Uterus (tissue), 4 donors: Measurements from ENCODE around the gene HSPA8. TPM values are rescaled to one million over a fixed set of nuclear protein-coding genes. Genes with fewer than 3 reads are reported as not detected.

Experiments used
- DNase-seq, 2 donors: peaks; one replicate each; pipeline ENCODE4 v3.0.0-alpha.2; 2019 to 2020
- H3K27ac ChIP-seq, 2 donors: fragments of 200-600 bp; sonication (generic); 1 replicate in 1 of 2; 2 replicates in 1 of 2; pipeline ENCODE4 v1.5.1; 2016 to 2018
- H3K27me3 ChIP-seq, 2 donors: fragments of 200-600 bp; sonication (generic); one replicate each; pipeline ENCODE4 v1.5.1; 2018 to 2019; ENCODE audit warnings: control low read depth in 1 of 2
- H3K36me3 ChIP-seq, 2 donors: fragments of 200-600 bp; sonication (generic); one replicate each; pipeline ENCODE4 v1.5.1; 2019; ENCODE audit warnings: control low read depth in 1 of 2
- H3K4me1 ChIP-seq, 2 donors: fragments of 200-600 bp; sonication (generic); one replicate each; pipeline ENCODE4 v1.5.1; 2018 to 2019; ENCODE audit warnings: control low read depth in 1 of 2
- H3K4me3 ChIP-seq, 2 donors: fragments of 200-600 bp; sonication (generic); 1 replicate in 1 of 2; 2 replicates in 1 of 2; pipeline ENCODE4 v1.5.1; 2018 to 2019; ENCODE audit warnings: mild to moderate bottlenecking in 1 of 2
- H3K9me3 ChIP-seq, 2 donors: fragments of 200-600 bp; sonication (generic); one replicate each; pipeline ENCODE4 v1.5.1; 2019; ENCODE audit warnings: control low read depth in 1 of 2
- CTCF ChIP-seq, 4 experiments: fragments of 200-600 bp in 2 of 4; fragments of 450-650 bp in 2 of 4; sonication (generic) in 2 of 4; IDR thresholded peaks; one replicate each; pipeline ENCODE4 v1.5.1; 2016 to 2019; ENCODE audit warnings: antibody characterized with exemption in 4 of 4, mild to moderate bottlenecking in 2 of 4, moderate library complexity in 1 of 4
- POLR2A ChIP-seq, 2 donors: fragments of 450-650 bp; IDR thresholded peaks; one replicate each; pipeline ENCODE4 v1.6.1; 2016; ENCODE audit warnings: antibody characterized with exemption in 2 of 2, mild to moderate bottlenecking in 1 of 2, moderate library complexity in 1 of 2
- intact Hi-C: fragments of 100-400 bp; cut with DNase I; formaldehyde crosslinking; loops from one replicate; pipeline ENCODE4 v1.15.1; 2023; ENCODE audit warnings: low total_unique reads
- total RNA-seq, 4 donors: library from RNA; depleted of rRNA in 3 of 4; stranded (reverse); fragments of >200 nt in 3 of 4; gene quantifications; one replicate each; pipeline versions ENCODE4 v1.1.0 to v1.2.4, GENCODE V29; 2014 to 2023
- donor health status: DM: yes; HTN: yes; CAD: no.

Gene HSPA8
- total RNA-seq, 4 donors from 2014 or later: 360 to 1,864 (median 476) TPM

- intact Hi-C loops: no loop called here
- H3K27me3 ChIP-seq: no peaks in the 10 kb centered on the region
- H3K4me3 ChIP-seq: no peak overlapping the region
- no peaks in the 10 kb centered on the region for H3K9me3 ChIP-seq
- no peaks in the 10 kb centered on the region for H3K36me3 ChIP-seq
- peaks cover 11 to 13% of the 10 kb centered on the region in 2 donors for H3K4me1 ChIP-seq
- DNase-seq: no peak
- TF ChIP-seq CTCF (IDR thresholded peaks at IDR 0.05) (no peak), POLR2A (IDR thresholded peaks at IDR 0.05) (no peak)
- peak overlapping the region in 1 of 2 donors; percentile 4 for H3K27ac ChIP-seq
Measured at GRCh38 chr11:123056835-123057491, 5.0 kb downstream of the HSPA8 start.

GRCh38 chr11:123055191-123055901 lies 6.6 kb downstream of the HSPA8 start:
- Histone ChIP-seq H3K36me3 (no peaks in the 10 kb centered on the region), H3K9me3 (no peaks in the 10 kb centered on the region), H3K4me3 (no peak overlapping the region), H3K4me1 (peaks cover 9 to 11% of the 10 kb centered on the region in 2 donors), H3K27me3 (no peaks in the 10 kb centered on the region), H3K27ac (no peak overlapping the region)
- no peak for TF ChIP-seq POLR2A (IDR thresholded peaks at IDR 0.05)
- no peak for TF ChIP-seq CTCF (IDR thresholded peaks at IDR 0.05)
- no peak for DNase-seq
- intact Hi-C loops: no loop called here

- Histone ChIP-seq H3K4me1 (peaks cover 7 to 9% of the 10 kb centered on the region in 2 donors), H3K9me3 (no peaks in the 10 kb centered on the region), H3K36me3 (no peaks in the 10 kb centered on the region), H3K4me3 (no peak overlapping the region), H3K27me3 (no peaks in the 10 kb centered on the region), H3K27ac (peak overlapping the region; percentile 19 to 40)
- intact Hi-C loops: no loop called here
- no peak for DNase-seq
- TF ChIP-seq CTCF (IDR thresholded peaks at IDR 0.05) (peak; percentile 59 to 74 (median 66)), POLR2A (IDR thresholded peaks at IDR 0.05) (no peak)
Measured at GRCh38 chr11:123054301-123055065, 7.5 kb downstream of the HSPA8 start.

GRCh38 chr11:123052901-123053721 lies 8.8 kb downstream of the HSPA8 start:
- no peaks in the 10 kb centered on the region for H3K27me3 ChIP-seq
- H3K9me3 ChIP-seq: no peaks in the 10 kb centered on the region
- no peaks in the 10 kb centered on the region for H3K4me1 ChIP-seq
- DNase-seq: no peak
- H3K36me3 ChIP-seq: no peaks in the 10 kb centered on the region
- TF ChIP-seq CTCF (IDR thresholded peaks at IDR 0.05): no peak
- TF ChIP-seq POLR2A (IDR thresholded peaks at IDR 0.05): no peak
- no peak overlapping the region for H3K27ac ChIP-seq
- intact Hi-C loops: no loop called here
- H3K4me3 ChIP-seq: no peak overlapping the region
